Heart left ventricle (tissue), 13 donors: ENCODE measurements around the gene COPB1.

Experiments used
- CTCF ChIP-seq, 12 donors: fragments of 200-600 bp; sonication (generic) in 4 of 12; IDR thresholded peaks; one replicate each; pipeline versions ENCODE4 v1.5.0 to v1.8.0; 2018 to 2022; ENCODE audit warnings: antibody characterized with exemption in 12 of 12, mild to moderate bottlenecking in 5 of 12
- POLR2A ChIP-seq, 2 donors: fragments of 450-650 bp; IDR thresholded peaks; one replicate each; pipeline ENCODE4 v1.6.1; 2017; ENCODE audit warnings: antibody characterized with exemption in 2 of 2, mild to moderate bottlenecking in 2 of 2, moderate library complexity in 2 of 2
- donor health status: ischemic (EF 13 %, LVEDD 7.1; RV severe dilation, severe dysfunction).
- donor health status: DM: no; HTN: yes; CAD: no.
- donor health status: DM: no; HTN: no; CAD: no.
- donor health status: ischemic (EF 25% LVEDD 6.9; RV normal size, moderate dysfunction).
- donor health status: ischemic (EF 25% LVEDD 5.7; RV mildly dilated, moderate dysfunction).
- donor health status: ischemic (EF 35%, LVEDD 5.7; RV mildly dilated, moderate dysfunction).
- donor health status: nonischemic (EF 11% LVEDD 7.7; RV severe dilation, severe dysfunction).
- donor health status: DM: yes; HTN: yes; CAD: no.
- donor health status: PGD.
- donor health status: ischemic (EF 29% LVEDD 5.4; RV normal size, mild dysfunction).
- donor health status: nonischemic (EF 23%, LVEDD 6.1; RV moderate dilation, normal function).

GRCh38 chr11:14414470-14415461 lies 84.8 kb downstream of the COPB1 start:
- TF ChIP-seq CTCF (IDR thresholded peaks at IDR 0.05) (no peak), POLR2A (IDR thresholded peaks at IDR 0.05) (no peak)
